H9 (cell line): ENCODE data around the gene LDLRAD4. TPM values are rescaled to one million over a fixed set of nuclear protein-coding genes. Genes with fewer than 3 reads are reported as not detected.

ENCODE experiments used
- DNase-seq: peaks from one replicate; pipeline ENCODE4 v3.0.0-alpha.2; 2017
- H2AFZ ChIP-seq: one replicate; pipeline ENCODE4 v1.6.1; 2013; ENCODE audit warnings: mild to moderate bottlenecking, low read length, control low read depth, moderate library complexity
- H2AK5ac ChIP-seq: 2 replicates; pipeline ENCODE4 v1.6.1; 2013; ENCODE audit warnings: low read length, control low read depth, mixed read lengths; ENCODE audit not compliant: insufficient read length
- H2BK120ac ChIP-seq: one replicate; pipeline ENCODE4 v1.6.1; 2013; ENCODE audit warnings: low read depth, mild to moderate bottlenecking, low read length, control low read depth, inconsistent platforms; ENCODE audit not compliant: poor library complexity, severe bottlenecking
- H2BK12ac ChIP-seq: 2 replicates; pipeline ENCODE4 v1.6.1; 2013; ENCODE audit warnings: low read length, control low read depth, mixed read lengths, low read depth; ENCODE audit not compliant: insufficient read length
- H2BK15ac ChIP-seq: 2 replicates; pipeline ENCODE4 v1.6.1; 2013; ENCODE audit warnings: low read depth, low read length, control low read depth
- H2BK20ac ChIP-seq: one replicate; pipeline ENCODE4 v1.6.1; 2013; ENCODE audit warnings: low read depth, mild to moderate bottlenecking, low read length, control low read depth, inconsistent platforms; ENCODE audit not compliant: poor library complexity, severe bottlenecking
- H2BK5ac ChIP-seq: 2 replicates; pipeline ENCODE4 v1.6.1; 2013; ENCODE audit warnings: low read length, control low read depth, mixed read lengths; ENCODE audit not compliant: insufficient read length
- H3K14ac ChIP-seq: 2 replicates; pipeline ENCODE4 v1.6.1; 2013; ENCODE audit warnings: low read length, control low read depth; ENCODE audit not compliant: insufficient read depth
- H3K18ac ChIP-seq: 2 replicates; pipeline ENCODE4 v1.6.1; 2013; ENCODE audit warnings: low read depth, mild to moderate bottlenecking, mixed read lengths, low read length, control low read depth; ENCODE audit not compliant: insufficient read length
- H3K23ac ChIP-seq: 2 replicates; pipeline ENCODE4 v1.6.1; 2013; ENCODE audit warnings: low read length, control low read depth, mixed read lengths, low read depth; ENCODE audit not compliant: insufficient read length
- H3K23me2 ChIP-seq: 2 replicates; pipeline ENCODE4 v1.6.1; 2013; ENCODE audit warnings: low read depth, mild to moderate bottlenecking, mixed read lengths, low read length, control low read depth; ENCODE audit not compliant: insufficient read length, poor library complexity, severe bottlenecking
- H3K27ac ChIP-seq: 2 replicates; pipeline ENCODE4 v1.5.1; 2013; ENCODE audit warnings: low read length, control low read depth, mixed read lengths, low read depth; ENCODE audit not compliant: insufficient read length
- H3K27me3 ChIP-seq: 2 replicates; pipeline ENCODE4 v1.6.1; 2013; ENCODE audit warnings: low read length, control low read depth, inconsistent platforms; ENCODE audit not compliant: insufficient read depth
- H3K4ac ChIP-seq: 2 replicates; pipeline ENCODE4 v1.6.1; 2013; ENCODE audit warnings: low read depth, mild to moderate bottlenecking, control low read depth, inconsistent platforms, low read length, moderate library complexity
- H3K4me1 ChIP-seq: 2 replicates; pipeline ENCODE4 v1.6.1; 2013; ENCODE audit warnings: low read length, control low read depth, inconsistent platforms; ENCODE audit not compliant: insufficient read depth
- H3K4me2 ChIP-seq: 2 replicates; pipeline ENCODE4 v1.6.1; 2013; ENCODE audit warnings: low read length, control low read depth, mixed read lengths; ENCODE audit not compliant: insufficient read length, insufficient read depth
- H3K56ac ChIP-seq: 2 replicates; pipeline ENCODE4 v1.6.1; 2013; ENCODE audit warnings: low read depth, mild to moderate bottlenecking, mixed read lengths, low read length, control low read depth; ENCODE audit not compliant: insufficient read length
- H3K79me1 ChIP-seq: 2 replicates; pipeline ENCODE4 v1.6.1; 2013; ENCODE audit warnings: low read depth, mild to moderate bottlenecking, moderate library complexity, low read length, control low read depth, inconsistent platforms; ENCODE audit not compliant: insufficient read depth, poor library complexity, severe bottlenecking
- H3K79me2 ChIP-seq: 2 replicates; pipeline ENCODE4 v1.6.1; 2013; ENCODE audit warnings: low read length, control low read depth, inconsistent platforms; ENCODE audit not compliant: insufficient read depth
- H3K9ac ChIP-seq: 2 replicates; pipeline ENCODE4 v1.6.1; 2013; ENCODE audit warnings: low read length, control low read depth, mixed read lengths; ENCODE audit not compliant: insufficient read length; ENCODE audit errors: extremely low read depth
- H3K9me3 ChIP-seq: one replicate; pipeline ENCODE4 v1.6.1; 2013; ENCODE audit warnings: low read depth, low read length, inconsistent platforms; ENCODE audit not compliant: control insufficient read depth
- H3T11ph ChIP-seq: one replicate; pipeline ENCODE4 v1.6.1; 2013; ENCODE audit warnings: mild to moderate bottlenecking, low read length, control low read depth, inconsistent platforms
- H4K20me1 ChIP-seq: one replicate; pipeline ENCODE4 v1.6.1; 2013; ENCODE audit not compliant: control insufficient read depth, insufficient read length, insufficient read depth
- H4K5ac ChIP-seq: 2 replicates; pipeline ENCODE4 v1.6.1; 2013; ENCODE audit warnings: low read depth, mild to moderate bottlenecking, mixed read lengths, low read length, control low read depth; ENCODE audit not compliant: insufficient read length
- H4K8ac ChIP-seq: replicated peaks from 2 replicates; pipeline ENCODE4 v1.6.1; 2013; ENCODE audit warnings: low read length, control low read depth, mixed read lengths, low read depth; ENCODE audit not compliant: insufficient read length
- H4K91ac ChIP-seq: 2 replicates; pipeline ENCODE4 v1.6.1; 2013; ENCODE audit warnings: low read depth, mild to moderate bottlenecking, moderate library complexity, mixed read lengths, low read length, control low read depth; ENCODE audit not compliant: insufficient read length
- H3K27ac Mint-ChIP-seq, 3 experiments: 2 replicates in 2 of 3; 3 replicates in 1 of 3; pipeline ENCODE4 v1.8.0; 2020 to 2021; ENCODE audit warnings: mixed read lengths in 3 of 3, mild to moderate bottlenecking in 1 of 3, moderate library complexity in 1 of 3
- H3K27me3 Mint-ChIP-seq: 2 replicates; pipeline ENCODE4 v1.8.0; 2021; ENCODE audit warnings: low read depth, mild to moderate bottlenecking, moderate library complexity, mixed read lengths
- H3K36me3 Mint-ChIP-seq, 3 experiments: 2 replicates in 2 of 3; 3 replicates in 1 of 3; pipeline ENCODE4 v1.8.0; 2020 to 2021; ENCODE audit warnings: low read depth in 3 of 3, mixed read lengths in 3 of 3; ENCODE audit not compliant: insufficient read depth in 1 of 3
- H3K4me1 Mint-ChIP-seq, 2 experiments: 2 replicates each; pipeline ENCODE4 v1.8.0; 2020; ENCODE audit warnings: mixed read lengths in 2 of 2
- H3K4me3 Mint-ChIP-seq, 2 experiments: 2 replicates in 1 of 2; 3 replicates in 1 of 2; pipeline ENCODE4 v1.8.0; 2020 to 2021; ENCODE audit warnings: mild to moderate bottlenecking in 2 of 2, mixed read lengths in 2 of 2, moderate library complexity in 1 of 2
- H3K9me3 Mint-ChIP-seq, 2 experiments: 2 replicates in 1 of 2; 3 replicates in 1 of 2; pipeline ENCODE4 v1.8.0; 2020; ENCODE audit warnings: mild to moderate bottlenecking in 2 of 2, mixed read lengths in 2 of 2, moderate library complexity in 1 of 2
- CTCF ChIP-seq: fragments of 200-600 bp; sonication (generic); conservative IDR thresholded peaks from 3 replicates; pipeline ENCODE4 v1.8.0; 2021; ENCODE audit warnings: antibody characterized with exemption, mild to moderate bottlenecking
- WGBS: extraction: QIAGEN DNeasy Blood & Tissue Kit; methylation state at CpG from one replicate; pipeline ENCODE4 v1.1.7; 2013; ENCODE audit warnings: missing lambda C conversion rate, low lambda C conversion rate, mixed read lengths; ENCODE audit not compliant: insufficient read length; ENCODE audit errors: extremely low coverage; 5-methylcytosine and 5-hydroxymethylcytosine counted together
- total RNA-seq: library from RNA; stranded (reverse); gene quantifications from 2 replicates; pipeline ENCODE4 v1.2.1, GENCODE V29; 2021

Gene LDLRAD4
- total RNA-seq, 1 experiment from 2014 or later, result 3.9 TPM

- Histone ChIP-seq H3K27ac (no peak overlapping the region), H3K56ac (no peak overlapping the region), H3T11ph (no peak overlapping the region), H4K91ac (no peak overlapping the region), H2BK120ac (no peak overlapping the region), H2AFZ (no peak overlapping the region), H3K4me1 (no peaks in the 10 kb centered on the region), H4K8ac (no peak overlapping the region), H3K23me2 (no peaks in the 10 kb centered on the region), H3K79me2 (no peaks in the 10 kb centered on the region), H3K23ac (no peak overlapping the region), H3K4me2 (no peak overlapping the region), H2BK15ac (no peak overlapping the region), H3K18ac (no peak overlapping the region), H3K79me1 (no peaks in the 10 kb centered on the region), H4K20me1 (no peaks in the 10 kb centered on the region), H3K27me3 (no peaks in the 10 kb centered on the region), H3K9ac (no peak overlapping the region), H2BK12ac (no peak overlapping the region), H2BK5ac (no peak overlapping the region), H2AK5ac (no peak overlapping the region), H3K14ac (no peak overlapping the region), H2BK20ac (no peak overlapping the region), H3K9me3 (no peaks in the 10 kb centered on the region), H4K5ac (no peak overlapping the region), H3K4ac (no peak overlapping the region)
- no peak for DNase-seq
- H3K27me3 Mint-ChIP-seq, result peaks cover 2% of the 10 kb centered on the region; the same call in 1 of the 2 replicates
- no peak for TF ChIP-seq CTCF
- peaks cover 16 to 20% of the 10 kb centered on the region in 2 experiments for H3K4me1 Mint-ChIP-seq
- H3K36me3 Mint-ChIP-seq, result no peaks in the 10 kb centered on the region
- no peak overlapping the region for H3K27ac Mint-ChIP-seq
- no CpG with 5 or more reads among the region's 8 CpGs for WGBS
- H3K9me3 Mint-ChIP-seq, result no peaks in the 10 kb centered on the region
- no peak overlapping the region for H3K4me3 Mint-ChIP-seq
These were observed 158.9 kb downstream of the LDLRAD4 start for GRCh38 chr18:13377496-13377895.
